Measurements from ENCODE around the gene ATXN10. TPM values are rescaled to one million over a fixed set of nuclear protein-coding genes. Genes with fewer than 3 reads are reported as not detected.

The ATXN10 gene
- total and polyA plus RNA-seq, 2 donors (not counting 1 experiment from before 2014, with no cell fraction given) = 52.3 to 95.5 TPM

GRCh38 chr22:45738206-45738605 lies 66.6 kb downstream of the ATXN10 start:
- no peaks in the 10 kb centered on the region for H3K27me3 ChIP-seq (replicated peaks in 1 of 4; ENCODE audit: control extremely low read depth in 1 of 4, control insufficient read depth in 3 of 4, insufficient read depth in 4 of 4, low read length in 3 of 4)
- no peak for TF ChIP-seq CTCF (IDR thresholded peaks at IDR 0.05)
- TF ChIP-seq EZH2 (IDR thresholded peaks at IDR 0.05; ENCODE audit: borderline replicate concordance, insufficient read depth, low read depth, low read length, poor library complexity, severe bottlenecking) = no peak
- Mint-ChIP-seq H3K4me1 (no peaks in the 10 kb centered on the region), H3K4me3 (no peak overlapping the region), H3K27me3 (no peaks in the 10 kb centered on the region), H3K9me3 (ENCODE audit: insufficient read depth) (no peaks in the 10 kb centered on the region), H3K27ac (no peak overlapping the region)
- DNase-seq (no peak), ATAC-seq (ENCODE audit: low read depth) (no peak)
- no peak overlapping the region for H3K27ac ChIP-seq (ENCODE audit: low read length in 2 of 2)
- no peak overlapping the region for H3K9ac ChIP-seq (ENCODE audit: low read length)
- no peak overlapping the region for H3K4me3 ChIP-seq (ENCODE audit: control extremely low read depth in 1 of 5, extremely low read depth in 1 of 5, insufficient read depth in 1 of 5, low read depth in 2 of 5, low read length in 4 of 5)
- H2AFZ ChIP-seq (ENCODE audit: insufficient read depth, low read depth, low read length, poor library complexity, severe bottlenecking) = no peak overlapping the region
- peaks cover 11% of the 10 kb centered on the region for H3K79me2 ChIP-seq (ENCODE audit: control insufficient read depth, insufficient read depth, low read length)
- H3K4me1 ChIP-seq (ENCODE audit: control insufficient read depth in 2 of 2, insufficient read depth in 2 of 2, low read length in 2 of 2) = no peaks in the 10 kb centered on the region
- no peak overlapping the region for H3K4me2 ChIP-seq (replicated peaks; ENCODE audit: low read depth, low read length, poor library complexity, severe bottlenecking)
- ChIA-PET CTCF (no interaction called here), POLR2A (no interaction called here)
- peaks cover 29 to 53% of the 10 kb centered on the region in 2 experiments for H3K36me3 ChIP-seq (replicated peaks in 1 of 2; ENCODE audit: control extremely low read depth in 1 of 2, control insufficient read depth in 1 of 2, extremely low read depth in 1 of 2, insufficient read depth in 2 of 2, low read length in 1 of 2)
- no CpG with 5 or more reads among the region's 1 CpG for WGBS (ENCODE audit: insufficient coverage)
- peaks cover 5% of the 10 kb centered on the region for H4K20me1 ChIP-seq (ENCODE audit: control insufficient read depth, insufficient read depth, low read length, poor library complexity, severe bottlenecking)
- intact Hi-C loops (cut with micrococcal nuclease) = no loop called here
- H3K9me3 ChIP-seq (ENCODE audit: control extremely low read depth in 1 of 3, control insufficient read depth in 2 of 3, insufficient read depth in 1 of 3, low read length in 2 of 3) = peaks cover 0 to 2% (median 0%) of the 10 kb centered on the region in 3 donors

- DNase-seq (no peak), ATAC-seq (ENCODE audit: low read depth) (no peak)
- no peak overlapping the region for H2AFZ ChIP-seq (ENCODE audit: insufficient read depth, low read depth, low read length, poor library complexity, severe bottlenecking)
- no peaks in the 10 kb centered on the region for H3K27me3 ChIP-seq (replicated peaks in 1 of 4; ENCODE audit: control extremely low read depth in 1 of 4, control insufficient read depth in 3 of 4, insufficient read depth in 4 of 4, low read length in 3 of 4)
- Mint-ChIP-seq H3K4me1 (no peaks in the 10 kb centered on the region), H3K4me3 (no peak overlapping the region), H3K27ac (no peak overlapping the region), H3K9me3 (ENCODE audit: insufficient read depth) (no peaks in the 10 kb centered on the region), H3K27me3 (no peaks in the 10 kb centered on the region)
- WGBS (ENCODE audit: insufficient coverage) = no CpG with 5 or more reads among the region's 3 CpGs
- TF ChIP-seq EZH2 (IDR thresholded peaks at IDR 0.05; ENCODE audit: borderline replicate concordance, insufficient read depth, low read depth, low read length, poor library complexity, severe bottlenecking) = no peak
- H3K4me1 ChIP-seq (ENCODE audit: control insufficient read depth in 2 of 2, insufficient read depth in 2 of 2, low read length in 2 of 2) = no peaks in the 10 kb centered on the region
- H3K4me2 ChIP-seq (replicated peaks; ENCODE audit: low read depth, low read length, poor library complexity, severe bottlenecking) = no peak overlapping the region
- peaks cover 11% of the 10 kb centered on the region for H3K79me2 ChIP-seq (ENCODE audit: control insufficient read depth, insufficient read depth, low read length)
- peaks cover 5% of the 10 kb centered on the region for H4K20me1 ChIP-seq (ENCODE audit: control insufficient read depth, insufficient read depth, low read length, poor library complexity, severe bottlenecking)
- no peak overlapping the region for H3K27ac ChIP-seq (ENCODE audit: low read length in 2 of 2)
- peaks cover 30 to 61% of the 10 kb centered on the region in 2 experiments for H3K36me3 ChIP-seq (replicated peaks in 1 of 2; ENCODE audit: control extremely low read depth in 1 of 2, control insufficient read depth in 1 of 2, extremely low read depth in 1 of 2, insufficient read depth in 2 of 2, low read length in 1 of 2)
- no peak overlapping the region for H3K4me3 ChIP-seq (ENCODE audit: control extremely low read depth in 1 of 5, extremely low read depth in 1 of 5, insufficient read depth in 1 of 5, low read depth in 2 of 5, low read length in 4 of 5)
- intact Hi-C loops (cut with micrococcal nuclease) = no loop called here
- peaks cover 0 to 2% (median 0%) of the 10 kb centered on the region in 3 donors for H3K9me3 ChIP-seq (ENCODE audit: control extremely low read depth in 1 of 3, control insufficient read depth in 2 of 3, insufficient read depth in 1 of 3, low read length in 2 of 3)
- H3K9ac ChIP-seq (ENCODE audit: low read length) = no peak overlapping the region
- POLR2A ChIA-PET = no interaction called here
- CTCF ChIA-PET = no interaction called here
These were observed 68.6 kb downstream of the ATXN10 start for GRCh38 chr22:45740236-45740635.
